HepG2 (cell line): ENCODE data around the gene MTHFSD. TPM values are rescaled to one million over a fixed set of nuclear protein-coding genes. Genes with fewer than 3 reads are reported as not detected.

ENCODE experiments used
- ATAC-seq: fragments of 200-7000 bp; cut with Tn5 transposase; 3 replicates; pipeline ENCODE4 v1.9.1; 2020; ENCODE audit warnings: mild to moderate bottlenecking, moderate library complexity
- BruUV-seq: library from RNA; stranded (reverse); fragments of 400-500 nt; replicated peaks from 2 replicates; lab custom pipeline; 2021; lab: Mats Ljungman, UMichigan
- CTCF ChIA-PET: fragments of 300-600 bp; formaldehyde crosslinking; extraction: SDS; loops from one replicate; lab custom pipeline; 2021; ENCODE audit warnings: low total read pairs, inconsistent platforms, low intra/inter-chr PET ratio; lab: Yijun Ruan, JAX
- POLR2A ChIA-PET: fragments of 350-600 bp; sonication (Branson Sonifier 250); formaldehyde crosslinking; loops from one replicate; lab custom pipeline; 2020; ENCODE audit warnings: antibody characterized with exemption, inconsistent platforms; lab: Yijun Ruan, JAX
- DNase-seq: peaks from one replicate; pipeline ENCODE4 v3.0.0-alpha.2; 2015; ENCODE audit warnings: low spot score
- FAIRE-seq: peaks from 3 replicates; lab custom pipeline; 2011; peaks lifted over from hg19 to GRCh38; lab: Jason Lieb, UNC
- H2AFZ ChIP-seq: one replicate; pipeline ENCODE4 v1.6.1; 2011; ENCODE audit warnings: low read length, inconsistent platforms
- H3K27ac ChIP-seq: fragments of 300-600 bp; 3 replicates; pipeline ENCODE4 v1.8.0; 2011; ENCODE audit warnings: mixed run types, mild to moderate bottlenecking, mixed read lengths, low read length, inconsistent platforms; ENCODE audit not compliant: insufficient read depth; ENCODE audit errors: extremely low read length
- H3K27me3 ChIP-seq, 2 experiments: fragments of 200-600 bp in 1 of 2; 2 replicates in 1 of 2; 3 replicates in 1 of 2; pipeline versions ENCODE4 v1.6.0 to v1.8.0; 2011; ENCODE audit warnings: low read length in 2 of 2, mild to moderate bottlenecking in 2 of 2, moderate library complexity in 2 of 2, inconsistent platforms in 1 of 2; ENCODE audit not compliant: insufficient read depth in 2 of 2, control insufficient read depth in 1 of 2
- H3K36me3 ChIP-seq, 2 experiments: fragments of 200-600 bp in 1 of 2; replicated peaks in 1 of 2; 2 replicates in 1 of 2; 3 replicates in 1 of 2; pipeline versions ENCODE4 v1.5.1 to v1.8.0; 2011; ENCODE audit warnings: low read length in 2 of 2, inconsistent platforms in 1 of 2; ENCODE audit not compliant: insufficient read depth in 2 of 2, control insufficient read depth in 1 of 2
- H3K4me1 ChIP-seq: 2 replicates; pipeline ENCODE4 v1.5.1; 2012; ENCODE audit warnings: low read length, inconsistent platforms; ENCODE audit not compliant: insufficient read depth
- H3K4me2 ChIP-seq: 2 replicates; pipeline ENCODE4 v1.6.0; 2011; ENCODE audit warnings: low read depth, low read length, inconsistent platforms
- H3K4me3 ChIP-seq, 3 experiments: fragments of 200-600 bp in 1 of 3; sonication (generic), shearing (Covaris generic) in 1 of 3; replicated peaks in 1 of 3; 2 replicates each; pipeline ENCODE4 v1.5.1; 2011 to 2016; ENCODE audit warnings: low read length in 3 of 3, inconsistent platforms in 2 of 3, low read depth in 2 of 3, mild to moderate bottlenecking in 2 of 3, control low read depth in 1 of 3, mixed read lengths in 1 of 3; ENCODE audit not compliant: insufficient read depth in 1 of 3
- H3K79me2 ChIP-seq: one replicate; pipeline ENCODE4 v1.6.1; 2011; ENCODE audit warnings: low read length, inconsistent platforms; ENCODE audit not compliant: insufficient read depth
- H3K9ac ChIP-seq: 2 replicates; pipeline ENCODE4 v1.6.0; 2011; ENCODE audit warnings: mild to moderate bottlenecking, low read depth, low read length, inconsistent platforms; ENCODE audit not compliant: insufficient read depth
- H3K9me3 ChIP-seq: 2 replicates; pipeline ENCODE4 v1.5.1; 2012; ENCODE audit warnings: mild to moderate bottlenecking, low read length
- H4K20me1 ChIP-seq: 2 replicates; pipeline ENCODE4 v1.6.0; 2011; ENCODE audit warnings: inconsistent platforms, mild to moderate bottlenecking, low read length, moderate library complexity; ENCODE audit not compliant: insufficient read depth
- CBX2 ChIP-seq, 2 experiments: fragments of 200-600 bp in 1 of 2; sonication (generic); formaldehyde crosslinking in 1 of 2; IDR thresholded peaks; 2 replicates each; pipeline versions ENCODE4 v1.7.0 to v1.8.1; 2018 to 2022; ENCODE audit warnings: low read depth in 2 of 2, low read length in 1 of 2, mild to moderate bottlenecking in 1 of 2, missing genetic modification reagents in 1 of 2
- EZH2 ChIP-seq: conservative IDR thresholded peaks from 2 replicates; pipeline ENCODE4 v1.6.1; 2012; ENCODE audit warnings: mild to moderate bottlenecking, low read depth, low read length, moderate library complexity
- RARA ChIP-seq: IDR thresholded peaks from 2 replicates; pipeline ENCODE4 v1.6.1; 2016; ENCODE audit warnings: missing genetic modification reagents, missing compliant biosample characterization
- ZNF143 ChIP-seq: sonication (generic); formaldehyde crosslinking; IDR thresholded peaks from 2 replicates; pipeline ENCODE4 v1.4.0; 2020; ENCODE audit warnings: missing genetic modification reagents
- WGBS: methylation state at CpG from one replicate; pipeline ENCODE4 v1.1.6; 2017; ENCODE audit warnings: low lambda C conversion rate; 5-methylcytosine and 5-hydroxymethylcytosine counted together
- in situ Hi-C: cut with HindIII; loops from 2 replicates; pipeline ENCODE4 v1.10.0; 2017; ENCODE audit warnings: low pct_unique_long_range_greater_than_20kb; ENCODE audit not compliant: extremely low pct_ligation_motif_present
- intact Hi-C: fragments of 100-400 bp; cut with micrococcal nuclease; formaldehyde crosslinking; loops from one replicate; pipeline ENCODE4 v1.10.0; 2022; ENCODE audit not compliant: unreplicated experiment
- polyA plus RNA-seq, 8 experiments: library from polyadenylated mRNA; depleted of rRNA in 3 of 8; stranded (reverse) in 7 of 8; unstranded in 1 of 8; fragments of >200 nt; fragmentation: Illumina TruSeq in 4 of 8; extraction: Trizol in 4 of 8; gene quantifications; 2 replicates each; pipeline versions ENCODE4 v1.2.1 to v1.2.3, GENCODE V29; 2011 to 2016; ENCODE audit warnings: low read depth in 4 of 8, missing spikeins in 1 of 8, mixed read lengths in 1 of 8; ENCODE audit not compliant: insufficient read depth in 1 of 8
- total RNA-seq, 5 experiments: library from RNA; depleted of rRNA; stranded (reverse); fragments of >200 nt; fragmentation: Illumina TruSeq; extraction: Trizol; gene quantifications; 2 replicates each; pipeline ENCODE4 v1.2.3, GENCODE V29; 2016; ENCODE audit warnings: low read depth in 1 of 5

Gene MTHFSD
- total and polyA plus RNA-seq, 2 of the 13 experiments (the other 11 are each of a cell fraction or from before 2014, with no cell fraction given), result 14.2 to 16.3 TPM

GRCh38 chr16:86570558-86571529, 15.8 kb upstream of the MTHFSD start:
- H3K9me3 ChIP-seq, result no peaks in the 10 kb centered on the region
- intact Hi-C loops, result no loop called here
- BruUV-seq, result no TSS peak
- H2AFZ ChIP-seq, result no peak overlapping the region
- H3K4me3 ChIP-seq, result no peak overlapping the region
- H3K9ac ChIP-seq, result no peak overlapping the region
- DNase-seq (no peak), FAIRE-seq (no peak), ATAC-seq (no peak)
- 27% methylated on average over 28 of the region's 28 CpGs for WGBS
- no peaks in the 10 kb centered on the region for H3K79me2 ChIP-seq
- H3K27me3 ChIP-seq, result peaks cover 16 to 80% of the 10 kb centered on the region in 2 experiments
- no peak overlapping the region for H3K27ac ChIP-seq
- ChIA-PET CTCF (no interaction called here), POLR2A (no interaction called here)
- no peak overlapping the region for H3K4me2 ChIP-seq
- TF ChIP-seq CBX2 (IDR thresholded peaks at IDR 0.05; ENCODE audit: low read depth, low read length) (0 out of 2 replicates have a peak, but pooled peaks have one; percentile 5), CBX2 (CRISPR knock-in tag; IDR thresholded peaks at IDR 0.05; ENCODE audit: low read depth) (no peak), ZNF143 (CRISPR knock-in tag) (no peak)
- H3K4me1 ChIP-seq, result peaks cover 2% of the 10 kb centered on the region
- H3K36me3 ChIP-seq, result no peaks in the 10 kb centered on the region
- in situ Hi-C loops, result no loop called here
- peaks cover 3% of the 10 kb centered on the region; the same call in 1 of the 2 replicates for H4K20me1 ChIP-seq

- H3K4me3 ChIP-seq, result no peak overlapping the region
- no peaks in the 10 kb centered on the region for H3K36me3 ChIP-seq
- H3K79me2 ChIP-seq, result no peaks in the 10 kb centered on the region
- BruUV-seq, result no TSS peak
- peaks cover 22 to 82% of the 10 kb centered on the region in 2 experiments for H3K27me3 ChIP-seq
- no peaks in the 10 kb centered on the region for H3K4me1 ChIP-seq
- 1% methylated on average over 13 of the region's 13 CpGs for WGBS
- FAIRE-seq, result no peak
- ChIA-PET CTCF (interaction anchor here (0.6 kb wide), 1 partner anchor 303 kb away, joined by 4 read pairs; no protein-coding TSS in a partner anchor), POLR2A (no interaction called here)
- intact Hi-C loops, result no loop called here
- ATAC-seq, result no peak
- H3K4me2 ChIP-seq, result no peak overlapping the region
- H2AFZ ChIP-seq, result no peak overlapping the region
- no peaks in the 10 kb centered on the region for H3K9me3 ChIP-seq
- H3K9ac ChIP-seq, result no peak overlapping the region
- no peak for DNase-seq
- no peaks in the 10 kb centered on the region for H4K20me1 ChIP-seq
- TF ChIP-seq EZH2 (0 out of 2 replicates have a peak, but pooled peaks have one; percentile 25), CBX2 (IDR thresholded peaks at IDR 0.05; ENCODE audit: low read depth, low read length) (peak; percentile 44; the same call in 1 of the 2 replicates), CBX2 (CRISPR knock-in tag; IDR thresholded peaks at IDR 0.05; ENCODE audit: low read depth) (no peak), RARA (no peak)
- no peak overlapping the region for H3K27ac ChIP-seq
- in situ Hi-C loops, result loop anchor here (5.0 to 10.0 kb wide), 4 partner anchors 305 to 705 kb away; no protein-coding TSS in a partner anchor
These were observed 14.8 kb upstream of the MTHFSD start for GRCh38 chr16:86569701-86570447.
